K562 (cell line): ENCODE measurements around the gene LAMB1. TPM values are rescaled to one million over a fixed set of nuclear protein-coding genes. Genes with fewer than 3 reads are reported as not detected.
A peak's percentile ranks its signal among the peaks of the same experiment; 100 is the strongest.

Source experiments
- ATAC-seq: fragments of 200-7000 bp; cut with Tn5 transposase; 3 replicates; pipeline ENCODE4 v1.9.1; 2020; ENCODE audit warnings: moderate library complexity
- BruUV-seq: library from RNA; stranded (reverse); fragments of 400-500 nt; replicated peaks from 2 replicates; lab custom pipeline; 2021; lab: Mats Ljungman, UMichigan
- CTCF ChIA-PET: fragments of 300-600 bp; formaldehyde crosslinking; extraction: SDS; loops from one replicate; lab custom pipeline; 2021; ENCODE audit warnings: low intra/inter-chr PET ratio; lab: Yijun Ruan, JAX
- POLR2A ChIA-PET: fragments of 300-600, 350-650 bp; sonication (Branson Sonifier 250); formaldehyde crosslinking; extraction: SDS; loops from one replicate; lab custom pipeline; 2021; ENCODE audit warnings: antibody characterized with exemption, inconsistent platforms; lab: Yijun Ruan, JAX
- DNase-seq, 4 experiments: peaks; one replicate each; pipeline versions ENCODE4 v3.0.0 to v3.0.0-alpha.2; 2011 to 2018; ENCODE audit warnings: low spot score in 3 of 4, mixed read lengths in 3 of 4; ENCODE audit errors: extremely low read depth in 1 of 4
- FAIRE-seq: peaks from 2 replicates; lab custom pipeline; 2011; peaks lifted over from hg19 to GRCh38; lab: Jason Lieb, UNC
- H2AFZ ChIP-seq: 2 replicates; pipeline ENCODE4 v1.6.0; 2011; ENCODE audit warnings: low read depth, low read length, control low read depth, inconsistent platforms
- H3K27ac ChIP-seq: fragments of 200-600 bp; 3 replicates; pipeline ENCODE4 v1.8.0; 2011; ENCODE audit warnings: low read depth, mild to moderate bottlenecking, control low read depth, inconsistent platforms, low read length, moderate library complexity, mixed read lengths; ENCODE audit errors: extremely low read depth
- H3K27me3 ChIP-seq, 2 experiments: fragments of 300-600 bp in 1 of 2; 2 replicates in 1 of 2; 3 replicates in 1 of 2; pipeline versions ENCODE4 v1.6.0 to v1.8.0; 2011; ENCODE audit warnings: inconsistent platforms in 2 of 2, low read length in 2 of 2, mild to moderate bottlenecking in 1 of 2, mixed read lengths in 1 of 2, moderate library complexity in 1 of 2; ENCODE audit not compliant: control insufficient read depth in 2 of 2, insufficient read depth in 2 of 2
- H3K36me3 ChIP-seq: fragments of 300-600 bp; 3 replicates; pipeline ENCODE4 v1.8.0; 2011; ENCODE audit warnings: mild to moderate bottlenecking, low read length, inconsistent platforms; ENCODE audit not compliant: control insufficient read depth, insufficient read depth
- H3K4me1 ChIP-seq, 2 experiments: fragments of 200-600 bp in 1 of 2; replicated peaks in 1 of 2; 2 replicates in 1 of 2; 3 replicates in 1 of 2; pipeline versions ENCODE4 v1.5.1 to v1.8.0; 2011; ENCODE audit warnings: inconsistent platforms in 2 of 2, low read length in 2 of 2, mild to moderate bottlenecking in 1 of 2, mixed read lengths in 1 of 2, moderate library complexity in 1 of 2; ENCODE audit not compliant: control insufficient read depth in 2 of 2, insufficient read depth in 2 of 2
- H3K4me2 ChIP-seq: 2 replicates; pipeline ENCODE4 v1.6.1; 2011; ENCODE audit warnings: low read length, control low read depth, inconsistent platforms, mixed read lengths; ENCODE audit not compliant: insufficient read depth
- H3K4me3 ChIP-seq: fragments of 200-600 bp; sonication (generic), shearing (Covaris generic); 2 replicates; pipeline ENCODE4 v1.5.1; 2016; ENCODE audit warnings: control low read depth, inconsistent platforms
- H3K79me2 ChIP-seq: fragments of 200-600 bp; 3 replicates; pipeline ENCODE4 v1.8.0; 2011; ENCODE audit warnings: low read length, inconsistent platforms; ENCODE audit not compliant: control insufficient read depth, insufficient read depth
- H3K9ac ChIP-seq, 2 experiments: 2 replicates each; pipeline versions ENCODE4 v1.6.0 to v1.6.1; 2011; ENCODE audit warnings: low read depth in 2 of 2, low read length in 2 of 2, control low read depth in 1 of 2, inconsistent platforms in 1 of 2, mild to moderate bottlenecking in 1 of 2, mixed read lengths in 1 of 2; ENCODE audit not compliant: insufficient read depth in 1 of 2
- H3K9me1 ChIP-seq: one replicate; pipeline ENCODE4 v1.6.0; 2011; ENCODE audit warnings: inconsistent platforms, mild to moderate bottlenecking, low read length, moderate library complexity; ENCODE audit not compliant: control insufficient read depth, insufficient read depth
- H3K9me3 ChIP-seq: replicated peaks from 2 replicates; pipeline ENCODE4 v1.5.1; 2011; ENCODE audit warnings: low read depth, low read length, inconsistent platforms; ENCODE audit not compliant: control insufficient read depth, insufficient read depth
- H4K20me1 ChIP-seq: replicated peaks from 2 replicates; pipeline ENCODE4 v1.6.1; 2011; ENCODE audit warnings: low read length, inconsistent platforms, mixed read lengths; ENCODE audit not compliant: control insufficient read depth, insufficient read depth
- CBFA2T3 ChIP-seq: fragments of 450-650 bp; IDR thresholded peaks from 2 replicates; pipeline ENCODE4 v1.6.1; 2017
- CBX5 ChIP-seq: IDR thresholded peaks from 2 replicates; pipeline ENCODE4 v1.6.1; 2014; ENCODE audit warnings: low read depth, borderline replicate concordance
- CEBPG ChIP-seq, 3 experiments: fragments of 200-800 bp in 1 of 3; sonication (Bioruptor generic) in 1 of 3; sonication (generic) in 1 of 3; formaldehyde crosslinking in 1 of 3; IDR thresholded peaks in 2 of 3; conservative IDR thresholded peaks in 1 of 3; 2 replicates each; pipeline versions ENCODE4 v1.6.1 to v1.8.0; 2016 to 2022; ENCODE audit warnings: missing compliant biosample characterization in 2 of 3, missing genetic modification characterization in 2 of 3, mild to moderate bottlenecking in 1 of 3, missing genetic modification reagents in 1 of 3
- CTBP1 ChIP-seq: fragments of 450-650 bp; IDR thresholded peaks from 2 replicates; pipeline ENCODE4 v1.6.1; 2016; ENCODE audit warnings: borderline replicate concordance
- DPF2 ChIP-seq: fragments of 450-650 bp; IDR thresholded peaks from 2 replicates; pipeline ENCODE4 v1.6.1; 2016
- ELK3 ChIP-seq: fragments of 450-650 bp; formaldehyde crosslinking; IDR thresholded peaks from 2 replicates; pipeline ENCODE4 v1.4.0; 2020; ENCODE audit warnings: mild to moderate bottlenecking
- EP300 ChIP-seq: IDR thresholded peaks from 2 replicates; pipeline ENCODE4 v1.6.1; 2012; ENCODE audit warnings: low read length, improper control_type of control experiment
- FOSL1 ChIP-seq: fragments of 200-800 bp; sonication (Bioruptor generic); conservative IDR thresholded peaks from 2 replicates; pipeline ENCODE4 v1.6.1; 2016; ENCODE audit warnings: missing genetic modification characterization, missing compliant biosample characterization
- ILF3 ChIP-seq: fragments of 450-650 bp; IDR thresholded peaks from 2 replicates; pipeline ENCODE4 v1.6.1; 2018; ENCODE audit warnings: antibody characterized with exemption, mild to moderate bottlenecking, moderate library complexity, borderline replicate concordance
- JUND ChIP-seq, 2 experiments: IDR thresholded peaks; 2 replicates in 1 of 2; 3 replicates in 1 of 2; pipeline ENCODE4 v1.6.1; 2011; ENCODE audit warnings: borderline replicate concordance in 2 of 2, low read depth in 2 of 2, low read length in 2 of 2, improper control_type of control experiment in 1 of 2, missing biosample characterization in 1 of 2, missing genetic modification characterization in 1 of 2, missing genetic modification reagents in 1 of 2
- KDM1A ChIP-seq, 2 experiments: fragments of 450-650 bp; IDR thresholded peaks; 2 replicates each; pipeline ENCODE4 v1.6.1; 2016; ENCODE audit warnings: mild to moderate bottlenecking in 2 of 2
- LCOR ChIP-seq: sonication (generic); formaldehyde crosslinking; IDR thresholded peaks from 2 replicates; pipeline ENCODE4 v1.8.0; 2022; ENCODE audit warnings: mild to moderate bottlenecking, missing genetic modification reagents
- MXI1 ChIP-seq: IDR thresholded peaks from 2 replicates; pipeline ENCODE4 v1.6.1; 2011; ENCODE audit warnings: low read depth, mild to moderate bottlenecking, improper control_type of control experiment, low read length
- RCOR1 ChIP-seq, 2 experiments: IDR thresholded peaks; 2 replicates each; pipeline ENCODE4 v1.6.1; 2012; ENCODE audit warnings: low read depth in 2 of 2, low read length in 2 of 2, borderline replicate concordance in 1 of 2, improper control_type of control experiment in 1 of 2
- SMAD3 ChIP-seq: fragments of 450-650 bp; formaldehyde crosslinking; conservative IDR thresholded peaks from 2 replicates; pipeline ENCODE4 v1.4.0; 2020; ENCODE audit warnings: mild to moderate bottlenecking
- SMARCA4 ChIP-seq: fragments of 450-650 bp; IDR thresholded peaks from 2 replicates; pipeline ENCODE4 v1.6.1; 2016
- SMARCC2 ChIP-seq: fragments of 450-650 bp; IDR thresholded peaks from 2 replicates; pipeline ENCODE4 v1.6.1; 2017; ENCODE audit warnings: antibody characterized with exemption, moderate library complexity, mild to moderate bottlenecking, low read depth
- SOX6 ChIP-seq: fragments of 450-650 bp; IDR thresholded peaks from 2 replicates; pipeline ENCODE4 v1.6.1; 2014; ENCODE audit warnings: mild to moderate bottlenecking
- TAF9B ChIP-seq: fragments of 450-650 bp; IDR thresholded peaks from 2 replicates; pipeline ENCODE4 v1.6.1; 2018; ENCODE audit warnings: mild to moderate bottlenecking; ENCODE audit not compliant: partially characterized antibody
- TAL1 ChIP-seq: fragments of 450-650 bp; IDR thresholded peaks from 2 replicates; pipeline ENCODE4 v1.6.1; 2016; ENCODE audit warnings: mild to moderate bottlenecking
- TCF3 ChIP-seq: sonication (generic); formaldehyde crosslinking; IDR thresholded peaks from 2 replicates; pipeline ENCODE4 v1.4.0; 2020; ENCODE audit warnings: mild to moderate bottlenecking, missing genetic modification reagents
- ZNF134 ChIP-seq: fragments of 250-450 bp; sonication (Bioruptor Pico); conservative IDR thresholded peaks from 2 replicates; pipeline ENCODE4 v1.4.0; 2020
- WGBS: fragments of 100-300 bp; shearing (Covaris generic); methylation state at CpG from one replicate; pipeline ENCODE4 v1.1.6; 2016; ENCODE audit warnings: low coverage, mixed read lengths; ENCODE audit not compliant: insufficient coverage; ENCODE audit errors: missing lambda C conversion rate; 5-methylcytosine and 5-hydroxymethylcytosine counted together
- in situ Hi-C: fragments of 300-500 bp; cut with MboI; formaldehyde crosslinking; loops from 4 replicates; pipeline ENCODE4 v1.15.0; 2018; ENCODE audit warnings: inconsistent platforms, mixed read lengths
- intact Hi-C: fragments of 100-400 bp; cut with micrococcal nuclease; formaldehyde crosslinking; loops from 2 replicates; pipeline ENCODE4 v1.14.2; 2022
- polyA plus RNA-seq, 8 experiments: library from polyadenylated mRNA; depleted of rRNA in 4 of 8; stranded (reverse) in 5 of 8; unstranded in 3 of 8; fragments of >200 nt; fragmentation: Nextera tagmentation in 2 of 8; fragmentation: Illumina TruSeq in 1 of 8; extraction: Ambion mirVana in 2 of 8; extraction: Trizol in 1 of 8; gene quantifications; 2 replicates each; pipeline versions ENCODE4 v1.2.1 to v1.2.3, GENCODE V29; 2011 to 2014; ENCODE audit warnings: inconsistent platforms in 1 of 8, missing spikeins in 1 of 8
- total RNA-seq, 7 experiments: library from RNA; depleted of rRNA in 6 of 7; stranded (reverse); fragments of >200 nt in 6 of 7; fragmentation: Illumina TruSeq in 2 of 7; extraction: Trizol in 2 of 7; gene quantifications; 2 replicates each; pipeline versions ENCODE4 v1.2.1 to v1.2.3, GENCODE V29; 2011 to 2021; ENCODE audit warnings: low replicate concordance in 1 of 7
- TF ChIP-seq, protein P1 (sequence below): fragments of 450-650 bp; IDR thresholded peaks from 2 replicates; pipeline ENCODE4 v1.6.1; 2014; ENCODE audit warnings: low read depth, mild to moderate bottlenecking, moderate library complexity, borderline replicate concordance

LAMB1 gene
- total and polyA plus RNA-seq, 9 of the 15 experiments (the other 6 are each of a cell fraction or from before 2014, with no cell fraction given) = 6.0 to 17.7 (median 12.3) TPM

GRCh38 chr7:108020585-108020984 is 17.6 kb upstream of the LAMB1 start:
- in situ Hi-C loops = no loop called here
- no peak for TF ChIP-seq ILF3
- peak; percentile 69; the same call in 1 of the 2 replicates for TF ChIP-seq DPF2
- TF ChIP-seq EP300 = peak; percentile 22; the same call in 1 of the 2 replicates
- TF ChIP-seq SMARCC2 = 0 out of 2 replicates have a peak, but pooled peaks have one; percentile 34
- 0 out of 2 replicates have a peak, but pooled peaks have one; percentile 16 for TF ChIP-seq SMAD3 (CRISPR knock-in tag)
- peak; percentile 65 for TF ChIP-seq SMARCA4
- no peak for TF ChIP-seq MXI1
- no peak for TF ChIP-seq TAF9B
- TF ChIP-seq KDM1A (IDR thresholded peaks at IDR 0.05) = no peak
- TF ChIP-seq TCF3 (CRISPR knock-in tag) = peak; percentile 72
- peak in 1 of 2 experiments; percentile 11; a peak in 1 of 4 replicates for TF ChIP-seq RCOR1 (IDR thresholded peaks at IDR 0.05; ENCODE audit: borderline replicate concordance in 1 of 2, low read depth in 2 of 2, low read length in 2 of 2)
- TF ChIP-seq ELK3 = no peak
- TF ChIP-seq, protein P1, sequence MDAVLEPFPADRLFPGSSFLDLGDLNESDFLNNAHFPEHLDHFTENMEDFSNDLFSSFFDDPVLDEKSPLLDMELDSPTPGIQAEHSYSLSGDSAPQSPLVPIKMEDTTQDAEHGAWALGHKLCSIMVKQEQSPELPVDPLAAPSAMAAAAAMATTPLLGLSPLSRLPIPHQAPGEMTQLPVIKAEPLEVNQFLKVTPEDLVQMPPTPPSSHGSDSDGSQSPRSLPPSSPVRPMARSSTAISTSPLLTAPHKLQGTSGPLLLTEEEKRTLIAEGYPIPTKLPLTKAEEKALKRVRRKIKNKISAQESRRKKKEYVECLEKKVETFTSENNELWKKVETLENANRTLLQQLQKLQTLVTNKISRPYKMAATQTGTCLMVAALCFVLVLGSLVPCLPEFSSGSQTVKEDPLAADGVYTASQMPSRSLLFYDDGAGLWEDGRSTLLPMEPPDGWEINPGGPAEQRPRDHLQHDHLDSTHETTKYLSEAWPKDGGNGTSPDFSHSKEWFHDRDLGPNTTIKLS = no peak
- peak; percentile 84 for TF ChIP-seq JUND (IDR thresholded peaks at IDR 0.05; ENCODE audit: borderline replicate concordance, low read depth, low read length)
- TF ChIP-seq JUND (tag; IDR thresholded peaks at IDR 0.05; ENCODE audit: borderline replicate concordance, low read depth, low read length) = peak; percentile 85; the same call in 2 of the 3 replicates
- peak; percentile 41; the same call in 1 of the 2 replicates for TF ChIP-seq CTBP1
- TF ChIP-seq ZNF134 (CRISPR knock-in tag) = no peak
- TF ChIP-seq FOSL1 = peak; percentile 67
- TF ChIP-seq CBFA2T3 = peak; percentile 62
- no peak for TF ChIP-seq CBX5
- TF ChIP-seq TAL1 = peak; percentile 21; the same call in 1 of the 2 replicates
- TF ChIP-seq LCOR (CRISPR knock-in tag) = 0 out of 2 replicates have a peak, but pooled peaks have one; percentile 25
- TF ChIP-seq CEBPG (CRISPR knock-in tag; IDR thresholded peaks at IDR 0.05) = no peak
- peak in 1 of 2 experiments; percentile 71; a peak in 2 of 4 replicates for TF ChIP-seq CEBPG (tag; conservative IDR thresholded peaks at IDR 0.05 in 1 of 2, IDR thresholded peaks at IDR 0.05 in 1 of 2)
- peak; percentile 64; the same call in 1 of the 2 replicates for TF ChIP-seq SOX6

More at GRCh38 chr7:108020585-108020984, 17.6 kb upstream of the LAMB1 start:
- ChIA-PET CTCF (no interaction called here), POLR2A (interaction anchor here (1.1 to 1.2 kb wide), 3 partner anchors 8 to 60 kb away, joined by 3 to 4 read pairs (median 3); no protein-coding TSS in a partner anchor)
- WGBS = 0% methylated on average over 2 of the region's 2 CpGs
- no peak for FAIRE-seq
- Histone ChIP-seq H3K9me1 (no peaks in the 10 kb centered on the region), H3K36me3 (no peaks in the 10 kb centered on the region), H3K27ac (no peak overlapping the region), H3K27me3 (no peaks in the 10 kb centered on the region; a peak in 1 of 5 replicates), H3K4me1 (peaks cover 0 to 12% of the 10 kb centered on the region in 2 experiments; a peak in 3 of 5 replicates), H3K9ac (no peak overlapping the region), H3K4me2 (no peak overlapping the region), H4K20me1 (no peaks in the 10 kb centered on the region), H3K9me3 (no peaks in the 10 kb centered on the region), H3K4me3 (no peak overlapping the region), H2AFZ (no peak overlapping the region; the same call in 1 of the 2 replicates), H3K79me2 (no peaks in the 10 kb centered on the region)
- no TSS peak for BruUV-seq
- ATAC-seq = no peak; the same call in 2 of the 3 replicates
- DNase-seq = no peak
- intact Hi-C loops = no loop called here
